Hepatocyte (in vitro differentiated cells): ENCODE measurements around the gene DAND5. TPM values are rescaled to one million over a fixed set of nuclear protein-coding genes. Genes with fewer than 3 reads are reported as not detected.

Source experiments
- DNase-seq: peaks from one replicate; pipeline ENCODE4 v3.0.0-alpha.2; 2016; ENCODE audit warnings: low spot score
- H2AFZ ChIP-seq: fragments of 200-600 bp; sonication (generic); 2 replicates; pipeline ENCODE4 v1.6.0; 2016; ENCODE audit warnings: antibody characterized with exemption, mild to moderate bottlenecking
- H3K27ac ChIP-seq: fragments of 200-600 bp; sonication (generic); 2 replicates; pipeline ENCODE4 v1.5.1; 2016; ENCODE audit warnings: mild to moderate bottlenecking
- H3K27me3 ChIP-seq: fragments of 200-600 bp; sonication (generic); 2 replicates; pipeline ENCODE4 v1.6.1; 2016
- H3K36me3 ChIP-seq: fragments of 200-600 bp; sonication (generic); replicated peaks from 2 replicates; pipeline ENCODE4 v1.5.1; 2016; ENCODE audit warnings: low read depth; ENCODE audit not compliant: insufficient read depth
- H3K4me1 ChIP-seq: fragments of 200-600 bp; sonication (generic); 2 replicates; pipeline ENCODE4 v1.5.1; 2016; ENCODE audit warnings: mild to moderate bottlenecking, moderate library complexity; ENCODE audit not compliant: insufficient read depth
- H3K4me2 ChIP-seq: fragments of 200-600 bp; sonication (generic); 2 replicates; pipeline ENCODE4 v1.6.0; 2016
- H3K4me3 ChIP-seq: fragments of 200-600 bp; sonication (generic); 2 replicates; pipeline ENCODE4 v1.5.1; 2016; ENCODE audit warnings: mild to moderate bottlenecking
- H3K79me2 ChIP-seq: fragments of 200-600 bp; sonication (generic); 2 replicates; pipeline ENCODE4 v1.6.0; 2017; ENCODE audit warnings: mild to moderate bottlenecking
- H3K9me2 ChIP-seq: fragments of 200-600 bp; sonication (generic); replicated peaks from 2 replicates; pipeline ENCODE4 v1.6.0; 2017; ENCODE audit warnings: mild to moderate bottlenecking; ENCODE audit not compliant: insufficient read depth
- H3K9me3 ChIP-seq: fragments of 200-600 bp; sonication (generic); 2 replicates; pipeline ENCODE4 v1.5.1; 2016; ENCODE audit warnings: low read depth, mild to moderate bottlenecking
- H4K20me1 ChIP-seq: fragments of 200-600 bp; sonication (generic); 2 replicates; pipeline ENCODE4 v1.6.0; 2016; ENCODE audit warnings: mild to moderate bottlenecking; ENCODE audit not compliant: insufficient read depth, poor library complexity, severe bottlenecking
- EZH2 ChIP-seq: fragments of 200-600 bp; sonication (generic); IDR thresholded peaks from 2 replicates; pipeline ENCODE4 v1.6.1; 2016; ENCODE audit warnings: antibody characterized with exemption, mild to moderate bottlenecking, borderline replicate concordance
- EZH2phosphoT487 ChIP-seq: fragments of 200-600 bp; sonication (generic); IDR thresholded peaks from one replicate; pipeline ENCODE4 v1.6.1; 2018; ENCODE audit warnings: antibody characterized with exemption, mild to moderate bottlenecking, low read depth, moderate library complexity; ENCODE audit not compliant: unreplicated experiment, severe bottlenecking
- WGBS: methylation state at CpG from one replicate; pipeline ENCODE4 v1.1.6; 2016; ENCODE audit warnings: low lambda C conversion rate; ENCODE audit errors: missing lambda C conversion rate; 5-methylcytosine and 5-hydroxymethylcytosine counted together
- polyA plus RNA-seq: library from polyadenylated mRNA; unstranded; fragments of >200 nt; fragmentation: Nextera tagmentation; extraction: Ambion mirVana; gene quantifications from 2 replicates; pipeline ENCODE4 v1.2.1, GENCODE V29; 2016
- total RNA-seq: library from RNA; depleted of rRNA; stranded (reverse); fragments of >200 nt; gene quantifications from 2 replicates; pipeline ENCODE4 v1.2.3, GENCODE V29; 2014
- TF ChIP-seq, protein P1 (sequence below): fragments of 200-600 bp; sonication (generic); IDR thresholded peaks from 2 replicates; pipeline ENCODE4 v1.5.1; 2016; ENCODE audit warnings: antibody characterized with exemption, mild to moderate bottlenecking; ENCODE audit not compliant: poor library complexity

The DAND5 gene
- total and polyA plus RNA-seq, 2 experiments from 2014 or later: 0.17 TPM; not detected in 1

DNA sequence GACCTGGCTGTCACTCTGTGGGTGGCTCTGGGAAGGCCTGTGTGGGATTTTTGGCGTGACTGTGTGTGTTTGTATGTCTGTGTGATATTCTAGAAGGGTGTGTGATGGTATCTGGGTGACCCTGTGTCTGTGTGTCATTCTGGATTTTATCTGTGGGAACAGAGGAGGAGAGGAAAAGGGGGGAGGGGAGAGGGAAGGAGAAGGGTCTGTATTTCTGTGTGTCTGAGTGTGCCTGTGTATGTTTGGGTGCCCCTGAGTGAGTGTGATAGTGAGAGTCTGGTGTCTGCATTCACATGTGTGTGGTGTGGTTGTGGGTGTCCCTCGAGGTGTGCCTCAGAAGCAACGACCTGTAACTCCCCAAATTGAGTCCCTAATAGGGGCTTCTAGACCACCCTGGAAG, 17.8 kb downstream of the DAND5 start:
- no peak overlapping the region for H3K27ac ChIP-seq
- no peaks in the 10 kb centered on the region for H3K9me2 ChIP-seq
- H3K4me1 ChIP-seq: peaks cover 11% of the 10 kb centered on the region
- no peak for DNase-seq
- H3K4me3 ChIP-seq: no peak overlapping the region
- H3K79me2 ChIP-seq: no peaks in the 10 kb centered on the region
- 60% methylated on average over 3 of the region's 3 CpGs for WGBS
- no peaks in the 10 kb centered on the region for H3K36me3 ChIP-seq
- no peak overlapping the region for H2AFZ ChIP-seq
- H3K9me3 ChIP-seq: no peaks in the 10 kb centered on the region
- TF ChIP-seq, protein P1, sequence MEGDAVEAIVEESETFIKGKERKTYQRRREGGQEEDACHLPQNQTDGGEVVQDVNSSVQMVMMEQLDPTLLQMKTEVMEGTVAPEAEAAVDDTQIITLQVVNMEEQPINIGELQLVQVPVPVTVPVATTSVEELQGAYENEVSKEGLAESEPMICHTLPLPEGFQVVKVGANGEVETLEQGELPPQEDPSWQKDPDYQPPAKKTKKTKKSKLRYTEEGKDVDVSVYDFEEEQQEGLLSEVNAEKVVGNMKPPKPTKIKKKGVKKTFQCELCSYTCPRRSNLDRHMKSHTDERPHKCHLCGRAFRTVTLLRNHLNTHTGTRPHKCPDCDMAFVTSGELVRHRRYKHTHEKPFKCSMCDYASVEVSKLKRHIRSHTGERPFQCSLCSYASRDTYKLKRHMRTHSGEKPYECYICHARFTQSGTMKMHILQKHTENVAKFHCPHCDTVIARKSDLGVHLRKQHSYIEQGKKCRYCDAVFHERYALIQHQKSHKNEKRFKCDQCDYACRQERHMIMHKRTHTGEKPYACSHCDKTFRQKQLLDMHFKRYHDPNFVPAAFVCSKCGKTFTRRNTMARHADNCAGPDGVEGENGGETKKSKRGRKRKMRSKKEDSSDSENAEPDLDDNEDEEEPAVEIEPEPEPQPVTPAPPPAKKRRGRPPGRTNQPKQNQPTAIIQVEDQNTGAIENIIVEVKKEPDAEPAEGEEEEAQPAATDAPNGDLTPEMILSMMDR: no peak
- no peak for TF ChIP-seq EZH2
- no peak for TF ChIP-seq EZH2phosphoT487
- H4K20me1 ChIP-seq: no peaks in the 10 kb centered on the region
- peaks cover 15% of the 10 kb centered on the region for H3K27me3 ChIP-seq
- no peak overlapping the region for H3K4me2 ChIP-seq

DNA sequence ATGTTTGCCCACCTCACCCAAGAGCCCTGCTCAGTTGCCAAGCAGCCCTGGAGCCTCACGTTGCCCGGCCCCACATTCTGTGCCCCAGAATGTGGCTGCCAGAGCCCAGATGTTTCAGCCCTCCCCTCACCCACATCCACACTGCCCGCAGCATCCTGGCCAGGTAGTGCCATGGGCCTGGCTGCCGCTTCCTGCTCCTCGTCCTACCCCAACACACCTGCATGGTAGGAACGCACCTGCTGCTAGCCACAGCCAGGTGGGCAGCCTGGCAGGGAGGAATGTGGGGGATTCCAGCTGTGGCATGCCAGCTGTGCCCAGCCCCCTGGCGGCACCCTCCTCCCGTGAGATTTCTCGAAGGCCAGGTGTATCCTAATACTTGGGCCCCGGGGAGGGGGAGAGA, 18.4 kb downstream of the DAND5 start:
- H3K9me3 ChIP-seq: no peaks in the 10 kb centered on the region
- WGBS: 78% methylated on average over 9 of the region's 10 CpGs
- H2AFZ ChIP-seq: no peak overlapping the region
- H3K4me1 ChIP-seq: peaks cover 11% of the 10 kb centered on the region
- TF ChIP-seq EZH2: no peak
- TF ChIP-seq, protein P1: no peak
- TF ChIP-seq EZH2phosphoT487: no peak
- H3K79me2 ChIP-seq: no peaks in the 10 kb centered on the region
- H3K9me2 ChIP-seq: no peaks in the 10 kb centered on the region
- no peak overlapping the region for H3K4me3 ChIP-seq
- H3K27me3 ChIP-seq: peaks cover 14% of the 10 kb centered on the region
- H4K20me1 ChIP-seq: no peaks in the 10 kb centered on the region
- H3K27ac ChIP-seq: no peak overlapping the region
- no peak for DNase-seq
- no peaks in the 10 kb centered on the region for H3K36me3 ChIP-seq
- H3K4me2 ChIP-seq: no peak overlapping the region

DNA sequence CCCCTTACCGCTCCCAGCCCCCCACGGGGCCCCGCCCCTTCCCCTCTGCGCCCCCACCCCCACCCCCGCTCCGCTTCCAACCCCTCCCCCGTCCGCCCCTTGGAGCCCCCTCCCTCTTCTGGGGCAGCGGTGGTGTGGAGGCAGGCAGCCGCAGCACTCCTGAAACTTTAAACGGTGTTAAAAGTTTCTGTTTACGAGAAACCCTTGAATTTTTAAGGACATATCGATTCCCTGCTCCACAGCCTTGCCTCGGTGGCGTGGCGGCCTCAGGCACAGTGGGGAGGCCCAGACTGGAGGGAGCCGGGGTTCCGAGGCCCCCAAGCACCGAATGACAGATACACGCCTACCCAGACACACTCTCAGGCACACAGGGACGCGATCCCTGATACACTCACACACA, 21.1 kb downstream of the DAND5 start:
- Histone ChIP-seq H3K79me2 (no peaks in the 10 kb centered on the region), H3K9me3 (no peaks in the 10 kb centered on the region), H3K36me3 (no peaks in the 10 kb centered on the region), H3K9me2 (no peaks in the 10 kb centered on the region), H2AFZ (no peak overlapping the region), H3K4me2 (peak overlapping the region; percentile 60), H3K27me3 (peaks cover 27% of the 10 kb centered on the region), H4K20me1 (no peaks in the 10 kb centered on the region), H3K4me1 (peaks cover 8% of the 10 kb centered on the region), H3K27ac (no peak overlapping the region), H3K4me3 (no peak overlapping the region)
- no peak for DNase-seq
- TF ChIP-seq, protein P1: no peak
- TF ChIP-seq EZH2 (no peak), EZH2phosphoT487 (no peak)
- 30% methylated on average over 16 of the region's 22 CpGs for WGBS

DNA sequence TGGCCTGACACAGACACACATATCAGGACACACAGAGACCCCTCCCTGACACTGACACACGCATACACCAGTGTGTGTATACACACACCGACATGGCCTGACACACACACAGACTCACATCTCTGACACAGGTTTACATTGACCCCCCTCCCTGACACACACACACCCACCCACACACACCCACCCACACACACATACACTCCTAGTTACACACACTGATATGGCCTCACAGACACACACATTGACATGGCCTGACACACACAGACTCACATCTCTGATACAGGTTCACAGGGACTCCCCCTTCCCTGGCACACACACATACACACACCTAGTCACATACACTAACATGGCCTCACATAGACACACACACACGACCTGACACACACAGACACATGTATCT, 21.5 kb downstream of the DAND5 start:
- H2AFZ ChIP-seq: no peak overlapping the region
- TF ChIP-seq EZH2phosphoT487 (no peak), EZH2 (no peak)
- TF ChIP-seq, protein P1: no peak
- WGBS: 72% methylated on average over 3 of the region's 3 CpGs
- H4K20me1 ChIP-seq: no peaks in the 10 kb centered on the region
- no peaks in the 10 kb centered on the region for H3K36me3 ChIP-seq
- no peaks in the 10 kb centered on the region for H3K9me2 ChIP-seq
- H3K4me2 ChIP-seq: peak overlapping the region; percentile 60
- H3K27ac ChIP-seq: no peak overlapping the region
- H3K4me3 ChIP-seq: no peak overlapping the region
- H3K27me3 ChIP-seq: peaks cover 27% of the 10 kb centered on the region
- no peak for DNase-seq
- H3K4me1 ChIP-seq: peaks cover 5% of the 10 kb centered on the region
- no peaks in the 10 kb centered on the region for H3K9me3 ChIP-seq
- H3K79me2 ChIP-seq: no peaks in the 10 kb centered on the region
